ENCODE measurements around the gene TAX1BP1.

TAX1BP1 gene

DNA sequence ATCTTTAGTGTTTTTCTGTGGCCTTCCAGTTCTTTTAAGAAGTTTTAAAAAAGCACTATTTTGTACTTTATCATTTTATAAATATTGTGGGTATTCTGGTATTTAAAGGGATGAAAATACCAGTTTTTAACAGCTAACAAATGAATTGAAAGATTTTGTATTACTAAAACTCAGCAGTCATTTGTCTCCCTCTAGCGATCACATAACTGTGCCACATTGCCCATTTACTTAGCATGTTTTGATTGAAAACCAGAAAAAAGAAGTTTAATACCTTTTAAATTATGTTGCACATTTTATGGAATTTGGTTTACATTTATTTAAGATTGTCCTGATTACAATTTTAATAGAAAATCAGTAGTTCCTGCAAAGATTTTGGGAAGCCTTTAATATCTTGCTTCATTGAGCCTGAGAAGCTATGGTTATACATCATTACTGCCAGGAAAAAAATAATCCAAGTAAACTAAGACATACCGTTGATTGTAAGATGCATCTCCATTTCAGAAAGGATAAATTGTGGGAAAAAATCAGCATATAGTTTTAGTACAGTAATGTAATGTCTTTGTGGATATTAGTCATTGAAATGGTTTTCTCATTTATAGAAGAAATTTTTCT, 34.9 kb downstream of the TAX1BP1 start:
- H3K4me3 ChIP-seq (ENCODE audit: low read depth in 1 of 5, low read length in 5 of 5): no peak overlapping the region
- no peaks in the 10 kb centered on the region for H3K9me3 ChIP-seq (ENCODE audit: control insufficient read depth in 5 of 5, low read length in 5 of 5)
- no peak overlapping the region for H3K9ac ChIP-seq (ENCODE audit: low read length in 5 of 5)
- no peak overlapping the region for H3K27ac ChIP-seq (ENCODE audit: low read depth, low read length)
- H3K27me3 ChIP-seq (ENCODE audit: control insufficient read depth in 5 of 5, insufficient read depth in 4 of 5, low read length in 5 of 5): no peaks in the 10 kb centered on the region
- peaks cover 8 to 28% (median 21%) of the 10 kb centered on the region in 5 donors for H3K36me3 ChIP-seq (ENCODE audit: control insufficient read depth in 5 of 5, insufficient read depth in 5 of 5, low read length in 5 of 5)
- H3K4me1 ChIP-seq (ENCODE audit: control insufficient read depth in 5 of 5, insufficient read depth in 5 of 5, low read length in 5 of 5): no peaks in the 10 kb centered on the region

DNA sequence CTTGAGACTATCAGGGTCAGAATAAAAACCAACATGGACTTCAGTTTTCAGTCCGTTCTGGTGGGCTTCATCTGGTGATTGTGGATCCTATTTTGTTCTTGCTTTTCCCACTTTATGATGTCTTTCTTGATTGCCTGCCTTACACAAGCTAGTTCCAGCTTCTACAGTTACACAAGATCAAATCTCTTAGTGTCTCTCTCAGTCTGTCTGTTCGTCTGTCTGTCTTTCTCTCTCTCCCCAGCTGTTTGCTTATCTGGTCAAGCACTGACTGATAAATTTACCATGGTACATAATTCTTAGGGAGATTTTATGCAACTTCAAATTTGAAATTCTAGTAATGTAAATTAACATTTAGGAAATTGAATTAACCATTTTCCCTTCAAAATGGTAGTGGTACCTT, 35.8 kb downstream of the TAX1BP1 start:
- H3K27me3 ChIP-seq (ENCODE audit: control insufficient read depth in 5 of 5, insufficient read depth in 4 of 5, low read length in 5 of 5): no peaks in the 10 kb centered on the region

DNA sequence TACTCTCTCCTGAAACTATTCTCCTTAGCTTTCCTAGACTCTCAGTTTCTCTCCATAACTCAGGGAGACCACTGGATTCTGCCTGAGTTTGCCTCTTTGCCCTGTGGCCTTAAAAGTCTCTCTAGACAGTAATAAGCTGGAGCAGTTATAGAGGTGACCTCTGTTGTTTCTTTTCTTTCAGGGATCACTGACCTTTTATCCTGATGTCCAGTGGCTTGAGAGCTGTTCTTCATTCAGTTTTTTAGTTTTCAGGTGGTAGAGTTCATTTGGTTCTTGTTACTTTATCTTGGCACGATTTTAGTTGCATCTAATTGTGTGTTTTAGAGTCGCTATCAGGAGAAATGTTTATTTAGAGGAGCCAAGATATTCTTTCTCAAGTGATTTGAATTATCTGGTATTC, 37.7 kb downstream of the TAX1BP1 start:
- H3K9ac ChIP-seq (ENCODE audit: low read length in 5 of 5): no peak overlapping the region
- no peaks in the 10 kb centered on the region for H3K27me3 ChIP-seq (ENCODE audit: control insufficient read depth in 5 of 5, insufficient read depth in 4 of 5, low read length in 5 of 5)
- H3K4me3 ChIP-seq (ENCODE audit: low read depth in 1 of 5, low read length in 5 of 5): no peak overlapping the region

More for the DNA sequence above, 35.8 kb downstream of the TAX1BP1 start:
- Histone ChIP-seq H3K27ac (ENCODE audit: low read depth, low read length) (no peak overlapping the region), H3K4me3 (ENCODE audit: low read depth in 1 of 5, low read length in 5 of 5) (no peak overlapping the region), H3K9me3 (ENCODE audit: control insufficient read depth in 5 of 5, low read length in 5 of 5) (no peaks in the 10 kb centered on the region), H3K36me3 (ENCODE audit: control insufficient read depth in 5 of 5, insufficient read depth in 5 of 5, low read length in 5 of 5) (peaks cover 0 to 19% (median 15%) of the 10 kb centered on the region in 5 donors), H3K9ac (ENCODE audit: low read length in 5 of 5) (no peak overlapping the region), H3K4me1 (ENCODE audit: control insufficient read depth in 5 of 5, insufficient read depth in 5 of 5, low read length in 5 of 5) (no peaks in the 10 kb centered on the region)

DNA sequence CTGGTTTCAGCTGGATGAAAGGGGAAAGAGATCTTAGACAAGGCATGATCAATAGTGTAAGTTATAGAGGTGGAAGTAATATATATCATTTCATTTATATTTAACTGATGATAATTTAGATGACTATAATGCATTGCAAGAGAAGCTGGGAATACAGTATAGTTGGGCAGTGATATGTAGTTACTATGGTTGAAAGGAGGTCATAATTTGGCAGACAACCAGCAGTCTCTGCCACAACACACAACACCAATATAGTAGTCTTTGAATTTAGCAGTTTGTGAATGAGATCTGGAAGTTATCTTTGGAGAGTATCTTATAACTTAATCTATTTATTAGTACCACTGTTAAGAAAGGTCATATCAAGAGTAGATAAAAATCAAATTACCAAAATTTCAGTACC, 39.9 kb downstream of the TAX1BP1 start:
- no peaks in the 10 kb centered on the region for H3K9me3 ChIP-seq (ENCODE audit: control insufficient read depth in 5 of 5, low read length in 5 of 5)
- H3K4me1 ChIP-seq (ENCODE audit: control insufficient read depth in 5 of 5, insufficient read depth in 5 of 5, low read length in 5 of 5): peaks cover 0 to 14% (median 8%) of the 10 kb centered on the region in 5 donors
- no peak overlapping the region for H3K27ac ChIP-seq (ENCODE audit: low read depth, low read length)
- H3K27me3 ChIP-seq (ENCODE audit: control insufficient read depth in 5 of 5, insufficient read depth in 4 of 5, low read length in 5 of 5): no peaks in the 10 kb centered on the region
- peaks cover 0 to 9% (median 5%) of the 10 kb centered on the region in 5 donors for H3K36me3 ChIP-seq (ENCODE audit: control insufficient read depth in 5 of 5, insufficient read depth in 5 of 5, low read length in 5 of 5)
- no peak overlapping the region for H3K4me3 ChIP-seq (ENCODE audit: low read depth in 1 of 5, low read length in 5 of 5)
- H3K9ac ChIP-seq (ENCODE audit: low read length in 5 of 5): no peak overlapping the region

More for the DNA sequence above, 37.7 kb downstream of the TAX1BP1 start:
- no peak overlapping the region for H3K27ac ChIP-seq (ENCODE audit: low read depth, low read length)
- H3K36me3 ChIP-seq (ENCODE audit: control insufficient read depth in 5 of 5, insufficient read depth in 5 of 5, low read length in 5 of 5): peaks cover 0 to 10% (median 5%) of the 10 kb centered on the region in 5 donors
- H3K9me3 ChIP-seq (ENCODE audit: control insufficient read depth in 5 of 5, low read length in 5 of 5): no peaks in the 10 kb centered on the region
- peaks cover 0 to 3% (median 0%) of the 10 kb centered on the region in 5 donors for H3K4me1 ChIP-seq (ENCODE audit: control insufficient read depth in 5 of 5, insufficient read depth in 5 of 5, low read length in 5 of 5)

DNA sequence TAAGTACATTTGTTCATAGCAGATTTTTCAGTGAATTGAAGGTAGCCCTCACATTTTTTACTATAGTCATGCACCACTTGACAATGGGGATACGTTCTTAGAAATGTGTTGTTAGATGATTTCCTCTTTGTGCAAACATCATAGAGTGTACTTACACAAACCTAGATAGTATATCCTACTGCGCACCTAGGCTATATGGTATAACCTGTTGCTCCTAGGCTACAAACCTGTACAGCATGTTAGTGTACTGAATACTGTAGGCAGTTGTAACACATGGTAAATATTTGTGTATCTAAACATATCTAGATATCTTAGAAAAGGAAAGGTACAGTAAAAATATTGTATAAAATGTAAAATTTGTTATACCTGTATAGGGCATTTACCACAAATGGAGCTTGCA, 41.2 kb downstream of the TAX1BP1 start:
- no peaks in the 10 kb centered on the region for H3K9me3 ChIP-seq (ENCODE audit: control insufficient read depth in 5 of 5, low read length in 5 of 5)
- no peak overlapping the region for H3K27ac ChIP-seq (ENCODE audit: low read depth, low read length)
- peaks cover 0 to 14% (median 8%) of the 10 kb centered on the region in 5 donors for H3K4me1 ChIP-seq (ENCODE audit: control insufficient read depth in 5 of 5, insufficient read depth in 5 of 5, low read length in 5 of 5)
- H3K9ac ChIP-seq (ENCODE audit: low read length in 5 of 5): no peak overlapping the region
- peaks cover 6 to 12% (median 7%) of the 10 kb centered on the region in 5 donors for H3K36me3 ChIP-seq (ENCODE audit: control insufficient read depth in 5 of 5, insufficient read depth in 5 of 5, low read length in 5 of 5)
- no peak overlapping the region for H3K4me3 ChIP-seq (ENCODE audit: low read depth in 1 of 5, low read length in 5 of 5)
- H3K27me3 ChIP-seq (ENCODE audit: control insufficient read depth in 5 of 5, insufficient read depth in 4 of 5, low read length in 5 of 5): no peaks in the 10 kb centered on the region

DNA sequence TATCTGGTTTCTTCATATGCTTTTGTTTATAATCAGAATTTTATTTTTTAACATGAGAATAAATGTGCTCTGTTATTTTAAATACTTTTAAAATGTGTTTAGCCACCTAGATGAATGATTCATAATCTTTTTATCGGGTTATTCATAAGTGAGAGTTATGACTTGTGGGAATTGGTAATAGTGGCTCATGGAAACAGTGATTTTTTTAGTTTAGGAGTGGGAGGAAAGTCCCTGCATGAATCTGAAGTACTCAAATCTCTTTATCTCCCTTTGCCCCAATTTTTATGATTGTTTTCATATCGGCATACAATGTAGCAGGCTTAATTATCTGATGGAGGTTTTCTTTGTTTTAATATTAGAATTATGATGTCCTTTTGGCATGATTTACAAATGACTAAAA, 42.9 kb downstream of the TAX1BP1 start:
- Histone ChIP-seq H3K9ac (ENCODE audit: low read length in 5 of 5) (peak overlapping the region in 1 of 5 donors; percentile 33), H3K36me3 (ENCODE audit: control insufficient read depth in 5 of 5, insufficient read depth in 5 of 5, low read length in 5 of 5) (peaks cover 11 to 26% (median 20%) of the 10 kb centered on the region in 5 donors)

DNA sequence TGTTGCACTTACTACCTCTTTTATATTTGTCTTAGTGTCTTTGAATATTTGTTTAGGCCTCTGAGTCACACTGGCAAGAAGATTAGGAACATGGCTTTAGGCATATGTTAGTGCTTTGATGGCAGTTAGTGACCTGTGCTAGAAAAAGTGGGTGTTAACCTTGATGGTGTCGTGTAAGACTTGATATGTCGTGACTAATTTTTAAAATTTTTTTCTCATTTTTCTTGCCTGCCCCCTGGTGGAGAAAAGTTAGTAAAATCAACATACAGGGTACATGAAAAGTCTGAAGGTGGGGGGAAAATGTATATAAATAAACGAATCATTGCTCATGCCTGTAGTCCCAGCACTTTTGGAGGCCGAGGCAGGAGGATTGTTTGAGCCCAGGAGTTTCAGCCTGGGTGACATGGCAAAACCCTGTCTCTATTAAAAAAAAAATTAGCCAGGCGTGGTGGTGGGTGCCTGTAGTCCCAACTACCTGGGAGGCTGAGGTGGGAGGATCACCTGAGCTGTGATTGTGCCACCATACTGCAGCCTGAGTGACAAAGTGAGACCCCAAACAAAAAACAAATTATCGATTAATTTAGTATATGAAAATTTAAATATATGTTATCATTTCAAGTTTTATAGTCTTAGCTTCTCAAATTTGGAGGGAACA, 44.6 kb downstream of the TAX1BP1 start:
- Histone ChIP-seq H3K4me1 (ENCODE audit: control insufficient read depth in 5 of 5, insufficient read depth in 5 of 5, low read length in 5 of 5) (peaks cover 0 to 14% (median 8%) of the 10 kb centered on the region in 5 donors), H3K27me3 (ENCODE audit: control insufficient read depth in 5 of 5, insufficient read depth in 4 of 5, low read length in 5 of 5) (no peaks in the 10 kb centered on the region), H3K9me3 (ENCODE audit: control insufficient read depth in 5 of 5, low read length in 5 of 5) (no peaks in the 10 kb centered on the region), H3K4me3 (ENCODE audit: low read depth in 1 of 5, low read length in 5 of 5) (no peak overlapping the region), H3K36me3 (ENCODE audit: control insufficient read depth in 5 of 5, insufficient read depth in 5 of 5, low read length in 5 of 5) (peaks cover 11 to 35% (median 30%) of the 10 kb centered on the region in 5 donors), H3K27ac (ENCODE audit: low read depth, low read length) (no peak overlapping the region), H3K9ac (ENCODE audit: low read length in 5 of 5) (no peak overlapping the region)

More for the DNA sequence above, 42.9 kb downstream of the TAX1BP1 start:
- Histone ChIP-seq H3K4me3 (ENCODE audit: low read depth in 1 of 5, low read length in 5 of 5) (no peak overlapping the region), H3K27ac (ENCODE audit: low read depth, low read length) (no peak overlapping the region), H3K4me1 (ENCODE audit: control insufficient read depth in 5 of 5, insufficient read depth in 5 of 5, low read length in 5 of 5) (peaks cover 0 to 14% (median 8%) of the 10 kb centered on the region in 5 donors), H3K27me3 (ENCODE audit: control insufficient read depth in 5 of 5, insufficient read depth in 4 of 5, low read length in 5 of 5) (no peaks in the 10 kb centered on the region), H3K9me3 (ENCODE audit: control insufficient read depth in 5 of 5, low read length in 5 of 5) (no peaks in the 10 kb centered on the region)

DNA sequence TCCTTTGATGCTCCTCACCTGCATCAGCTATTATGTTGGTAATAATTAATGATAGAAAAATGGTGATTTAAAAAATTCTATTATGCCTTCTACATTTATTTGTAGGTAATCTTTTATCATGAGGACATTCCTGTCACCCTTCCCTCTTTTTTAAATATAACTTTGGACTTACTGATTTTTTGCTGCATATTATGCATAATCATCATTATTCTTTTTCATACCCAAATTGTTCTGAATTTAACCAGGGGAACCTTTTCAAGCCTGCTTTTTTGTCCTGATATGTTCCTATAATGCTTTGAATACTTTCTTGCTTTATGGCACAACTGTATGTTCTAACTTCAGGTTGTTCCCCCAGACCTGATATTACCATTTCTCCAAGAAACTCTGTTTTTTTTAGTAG, 48.5 kb downstream of the TAX1BP1 start:
- no peaks in the 10 kb centered on the region for H3K27me3 ChIP-seq (ENCODE audit: control insufficient read depth in 5 of 5, insufficient read depth in 4 of 5, low read length in 5 of 5)
- no peak overlapping the region for H3K27ac ChIP-seq (ENCODE audit: low read depth, low read length)
- H3K36me3 ChIP-seq (ENCODE audit: control insufficient read depth in 5 of 5, insufficient read depth in 5 of 5, low read length in 5 of 5): peaks cover 20 to 55% (median 46%) of the 10 kb centered on the region in 5 donors

DNA sequence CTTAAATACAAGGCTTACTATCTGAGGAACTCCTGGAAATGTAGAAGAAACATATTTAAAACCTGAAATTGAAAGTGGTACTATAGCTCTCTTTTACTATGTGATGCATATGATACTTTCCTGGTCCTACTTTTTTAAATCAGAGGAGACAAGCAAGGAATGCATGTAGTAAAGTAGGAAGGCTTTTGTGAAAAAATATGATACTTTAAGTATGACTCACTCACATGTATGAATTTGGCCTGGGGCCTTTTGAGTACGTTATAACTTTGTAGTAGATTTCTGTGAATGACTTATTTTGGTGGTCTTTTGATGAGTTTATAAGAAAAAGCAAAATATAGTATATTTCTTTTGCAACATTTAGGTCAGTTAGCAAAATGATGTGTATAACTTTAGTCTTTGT, 53.8 kb downstream of the TAX1BP1 start:
- no peak overlapping the region for H3K4me3 ChIP-seq (ENCODE audit: low read depth in 1 of 5, low read length in 5 of 5)
- H3K4me1 ChIP-seq (ENCODE audit: control insufficient read depth in 5 of 5, insufficient read depth in 5 of 5, low read length in 5 of 5): no peaks in the 10 kb centered on the region
- no peak overlapping the region for H3K9ac ChIP-seq (ENCODE audit: low read length in 5 of 5)
- no peaks in the 10 kb centered on the region for H3K9me3 ChIP-seq (ENCODE audit: control insufficient read depth in 5 of 5, low read length in 5 of 5)
- H3K36me3 ChIP-seq (ENCODE audit: control insufficient read depth in 5 of 5, insufficient read depth in 5 of 5, low read length in 5 of 5): peaks cover 26 to 54% (median 36%) of the 10 kb centered on the region in 5 donors
- no peak overlapping the region for H3K27ac ChIP-seq (ENCODE audit: low read depth, low read length)
- H3K27me3 ChIP-seq (ENCODE audit: control insufficient read depth in 5 of 5, insufficient read depth in 4 of 5, low read length in 5 of 5): no peaks in the 10 kb centered on the region

More for the DNA sequence above, 48.5 kb downstream of the TAX1BP1 start:
- Histone ChIP-seq H3K9ac (ENCODE audit: low read length in 5 of 5) (no peak overlapping the region), H3K4me3 (ENCODE audit: low read depth in 1 of 5, low read length in 5 of 5) (no peak overlapping the region), H3K9me3 (ENCODE audit: control insufficient read depth in 5 of 5, low read length in 5 of 5) (no peaks in the 10 kb centered on the region), H3K4me1 (ENCODE audit: control insufficient read depth in 5 of 5, insufficient read depth in 5 of 5, low read length in 5 of 5) (peaks cover 0 to 5% (median 4%) of the 10 kb centered on the region in 5 donors)

DNA sequence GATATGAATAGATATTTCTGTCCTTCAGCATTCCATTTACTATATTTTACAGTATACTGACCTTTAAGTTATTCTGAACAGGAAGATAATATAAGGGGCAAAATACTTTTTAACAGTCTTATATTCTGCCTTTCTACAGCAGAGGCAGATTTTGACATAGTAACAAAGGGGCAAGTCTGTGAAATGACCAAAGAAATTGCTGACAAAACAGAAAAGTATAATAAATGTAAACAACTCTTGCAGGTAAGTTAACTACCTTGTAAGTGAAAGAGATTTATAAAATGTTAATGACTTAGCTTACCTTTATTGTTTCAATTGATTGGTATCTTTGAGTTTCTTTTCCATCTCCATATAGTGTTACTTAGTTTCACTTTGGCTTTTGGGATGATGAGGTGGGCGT, 56.0 kb downstream of the TAX1BP1 start:
- Histone ChIP-seq H3K27me3 (ENCODE audit: control insufficient read depth in 5 of 5, insufficient read depth in 4 of 5, low read length in 5 of 5) (no peaks in the 10 kb centered on the region), H3K4me3 (ENCODE audit: low read depth in 1 of 5, low read length in 5 of 5) (no peak overlapping the region), H3K27ac (ENCODE audit: low read depth, low read length) (no peak overlapping the region), H3K36me3 (ENCODE audit: control insufficient read depth in 5 of 5, insufficient read depth in 5 of 5, low read length in 5 of 5) (peaks cover 26 to 49% (median 29%) of the 10 kb centered on the region in 5 donors), H3K9me3 (ENCODE audit: control insufficient read depth in 5 of 5, low read length in 5 of 5) (no peaks in the 10 kb centered on the region), H3K9ac (ENCODE audit: low read length in 5 of 5) (no peak overlapping the region), H3K4me1 (ENCODE audit: control insufficient read depth in 5 of 5, insufficient read depth in 5 of 5, low read length in 5 of 5) (no peaks in the 10 kb centered on the region)

All from subcutaneous abdominal adipose tissue (tissue), 5 donors.